Neuronal stem cell (in vitro differentiated cells): ENCODE results near the gene PSME2.

ENCODE experiments used
- DNase-seq: peaks from one replicate; pipeline ENCODE4 v3.0.0-alpha.2; 2013; ENCODE audit warnings: low spot score
- H2AFZ ChIP-seq: one replicate; pipeline ENCODE4 v1.6.1; 2013; ENCODE audit warnings: mild to moderate bottlenecking, low read length, inconsistent platforms
- H2AK5ac ChIP-seq: 2 replicates; pipeline ENCODE4 v1.6.1; 2013; ENCODE audit warnings: low read depth, mild to moderate bottlenecking, inconsistent platforms, low read length, moderate library complexity, mixed read lengths
- H2BK120ac ChIP-seq: 2 replicates; pipeline ENCODE4 v1.6.1; 2013; ENCODE audit warnings: low read depth, mild to moderate bottlenecking, inconsistent platforms, low read length, moderate library complexity, mixed read lengths
- H2BK12ac ChIP-seq: one replicate; pipeline ENCODE4 v1.6.1; 2013; ENCODE audit warnings: low read length, inconsistent platforms
- H2BK15ac ChIP-seq: 2 replicates; pipeline ENCODE4 v1.6.1; 2013; ENCODE audit warnings: mild to moderate bottlenecking, low read length, inconsistent platforms, mixed read lengths
- H2BK5ac ChIP-seq: one replicate; pipeline ENCODE4 v1.6.1; 2013; ENCODE audit warnings: inconsistent platforms, mild to moderate bottlenecking, low read length, moderate library complexity
- H3K14ac ChIP-seq: one replicate; pipeline ENCODE4 v1.6.1; 2013; ENCODE audit warnings: low read length, inconsistent platforms
- H3K18ac ChIP-seq: 2 replicates; pipeline ENCODE4 v1.6.1; 2013; ENCODE audit warnings: low read length, inconsistent platforms
- H3K23ac ChIP-seq: 2 replicates; pipeline ENCODE4 v1.6.1; 2013; ENCODE audit warnings: low read depth, mild to moderate bottlenecking, mixed read lengths, low read length, inconsistent platforms; ENCODE audit not compliant: poor library complexity
- H3K27ac ChIP-seq: replicated peaks from 3 replicates; pipeline ENCODE4 v1.5.1; 2013; ENCODE audit warnings: low read length, inconsistent platforms
- H3K27me3 ChIP-seq, 3 experiments: 2 replicates each; pipeline ENCODE4 v1.6.1; 2013; ENCODE audit warnings: low read length in 3 of 3, mild to moderate bottlenecking in 2 of 3, inconsistent platforms in 1 of 3, low read depth in 1 of 3, mixed read lengths in 1 of 3, moderate library complexity in 1 of 3; ENCODE audit not compliant: control insufficient read depth in 3 of 3, insufficient read depth in 3 of 3
- H3K36me3 ChIP-seq, 2 donors: replicated peaks in 1 of 2; 2 replicates each; pipeline ENCODE4 v1.6.1; 2013; ENCODE audit warnings: low read length in 2 of 2; ENCODE audit not compliant: control insufficient read depth in 2 of 2, insufficient read depth in 2 of 2
- H3K4ac ChIP-seq: 2 replicates; pipeline ENCODE4 v1.6.1; 2013; ENCODE audit warnings: inconsistent platforms, mild to moderate bottlenecking, low read length, moderate library complexity
- H3K4me1 ChIP-seq, 2 donors: 1 replicate in 1 of 2; 2 replicates in 1 of 2; pipeline ENCODE4 v1.6.1; 2013; ENCODE audit warnings: low read length in 2 of 2, low read depth in 1 of 2; ENCODE audit not compliant: control insufficient read depth in 2 of 2, insufficient read depth in 1 of 2
- H3K4me2 ChIP-seq: one replicate; pipeline ENCODE4 v1.6.1; 2013; ENCODE audit warnings: mild to moderate bottlenecking, low read length, inconsistent platforms; ENCODE audit not compliant: insufficient read depth, poor library complexity, severe bottlenecking
- H3K4me3 ChIP-seq, 2 donors: 2 replicates each; pipeline ENCODE4 v1.5.1; 2013; ENCODE audit warnings: low read length in 2 of 2, mild to moderate bottlenecking in 2 of 2, inconsistent platforms in 1 of 2, moderate library complexity in 1 of 2
- H3K79me1 ChIP-seq: one replicate; pipeline ENCODE4 v1.6.1; 2013; ENCODE audit warnings: low read depth, mild to moderate bottlenecking, inconsistent platforms, low read length, moderate library complexity
- H3K9ac ChIP-seq: one replicate; pipeline ENCODE4 v1.6.1; 2013; ENCODE audit warnings: mild to moderate bottlenecking, low read depth, low read length, inconsistent platforms; ENCODE audit not compliant: poor library complexity
- H3K9me3 ChIP-seq, 2 donors: replicated peaks in 1 of 2; 2 replicates each; pipeline versions ENCODE3 to v1.6.1; 2013; ENCODE audit warnings: low read length in 2 of 2, mild to moderate bottlenecking in 2 of 2, inconsistent platforms in 1 of 2, low read depth in 1 of 2, mixed read lengths in 1 of 2, moderate library complexity in 1 of 2; ENCODE audit not compliant: control insufficient read depth in 2 of 2, insufficient read depth in 1 of 2
- H4K8ac ChIP-seq: one replicate; pipeline ENCODE4 v1.6.1; 2013; ENCODE audit warnings: low read depth, mild to moderate bottlenecking, inconsistent platforms, low read length, moderate library complexity
- H4K91ac ChIP-seq: one replicate; pipeline ENCODE4 v1.6.1; 2013; ENCODE audit warnings: low read length, low read depth, mild to moderate bottlenecking, inconsistent platforms; ENCODE audit not compliant: poor library complexity
- WGBS, 2 donors: extraction: QIAGEN DNeasy Blood & Tissue Kit; methylation state at CpG; one replicate each; pipeline ENCODE4 v1.1.7; 2013; ENCODE audit warnings: missing lambda C conversion rate in 2 of 2, mixed read lengths in 1 of 2; ENCODE audit not compliant: insufficient read length in 2 of 2, insufficient replicate concordance in 1 of 2; ENCODE audit errors: extremely low coverage in 2 of 2; 5-methylcytosine and 5-hydroxymethylcytosine counted together

Gene PSME2

GRCh38 chr14:24117179-24117578 lies 29.2 kb downstream of the PSME2 start:
- Histone ChIP-seq H3K79me1 (no peaks in the 10 kb centered on the region), H2BK5ac (no peak overlapping the region), H2BK12ac (no peak overlapping the region), H3K4ac (no peak overlapping the region), H3K14ac (no peak overlapping the region), H3K9ac (no peak overlapping the region), H3K4me3 (no peak overlapping the region), H3K27me3 (no peaks in the 10 kb centered on the region), H3K23ac (no peak overlapping the region), H2BK15ac (no peak overlapping the region), H3K4me1 (peaks cover 4 to 8% of the 10 kb centered on the region in 2 donors), H3K36me3 (peaks cover 21 to 57% of the 10 kb centered on the region in 2 donors), H4K91ac (no peak overlapping the region), H3K4me2 (no peak overlapping the region), H2BK120ac (no peak overlapping the region), H3K18ac (no peak overlapping the region), H2AFZ (no peak overlapping the region), H3K27ac (no peak overlapping the region), H4K8ac (no peak overlapping the region), H3K9me3 (no peaks in the 10 kb centered on the region), H2AK5ac (no peak overlapping the region)
- no CpG with 5 or more reads among the region's 6 CpGs for WGBS, 2 donors
- no peak for DNase-seq

- no peaks in the 10 kb centered on the region for H3K9me3 ChIP-seq
- peaks cover 20 to 50% of the 10 kb centered on the region in 2 donors for H3K36me3 ChIP-seq
- H4K8ac ChIP-seq, result no peak overlapping the region
- H2BK5ac ChIP-seq, result no peak overlapping the region
- no peak for DNase-seq
- no peak overlapping the region for H2BK12ac ChIP-seq
- no peak overlapping the region for H3K27ac ChIP-seq
- no peaks in the 10 kb centered on the region for H3K27me3 ChIP-seq
- no peak overlapping the region for H3K14ac ChIP-seq
- no peak overlapping the region for H2AFZ ChIP-seq
- H3K4me2 ChIP-seq, result no peak overlapping the region
- H2BK15ac ChIP-seq, result no peak overlapping the region
- H4K91ac ChIP-seq, result no peak overlapping the region
- no peak overlapping the region for H2BK120ac ChIP-seq
- H3K4me3 ChIP-seq, result peak overlapping the region in 1 of 2 donors; percentile 75
- H3K23ac ChIP-seq, result no peak overlapping the region
- H3K9ac ChIP-seq, result no peak overlapping the region
- H2AK5ac ChIP-seq, result no peak overlapping the region
- no peaks in the 10 kb centered on the region for H3K79me1 ChIP-seq
- WGBS, 2 donors, result no CpG with 5 or more reads among the region's 6 CpGs
- no peak overlapping the region for H3K4ac ChIP-seq
- peaks cover 4 to 8% of the 10 kb centered on the region in 2 donors for H3K4me1 ChIP-seq
- H3K18ac ChIP-seq, result no peak overlapping the region
Observed at GRCh38 chr14:24116128-24116814, 30.1 kb downstream of the PSME2 start.

- no peak overlapping the region for H2BK15ac ChIP-seq
- WGBS, 2 donors, result no CpG with 5 or more reads among the region's 14 CpGs
- H3K27ac ChIP-seq, result no peak overlapping the region
- no peak overlapping the region for H3K23ac ChIP-seq
- H2AFZ ChIP-seq, result peak overlapping the region; percentile 96
- H4K91ac ChIP-seq, result no peak overlapping the region
- no peak overlapping the region for H4K8ac ChIP-seq
- no peak overlapping the region for H3K18ac ChIP-seq
- H3K9me3 ChIP-seq, result no peaks in the 10 kb centered on the region
- no peak overlapping the region for H2AK5ac ChIP-seq
- no peak overlapping the region for H2BK12ac ChIP-seq
- H3K79me1 ChIP-seq, result no peaks in the 10 kb centered on the region
- no peak overlapping the region for H3K9ac ChIP-seq
- H3K36me3 ChIP-seq, result peaks cover 15 to 43% of the 10 kb centered on the region in 2 donors
- no peaks in the 10 kb centered on the region for H3K27me3 ChIP-seq
- H2BK5ac ChIP-seq, result no peak overlapping the region
- no peak overlapping the region for H3K4ac ChIP-seq
- H3K4me3 ChIP-seq, result peak overlapping the region; percentile 75 to 87
- peaks cover 4 to 8% of the 10 kb centered on the region in 2 donors for H3K4me1 ChIP-seq
- H3K4me2 ChIP-seq, result peak overlapping the region; percentile 88
- DNase-seq, result no peak
- no peak overlapping the region for H3K14ac ChIP-seq
- H2BK120ac ChIP-seq, result no peak overlapping the region
Observed at GRCh38 chr14:24115422-24116127, 30.8 kb downstream of the PSME2 start.
